ENCODE results near the gene NOP16. TPM values are rescaled to one million over a fixed set of nuclear protein-coding genes. Genes with fewer than 3 reads are reported as not detected.

The NOP16 gene
- total RNA-seq, 1 experiment from 2014 or later: 103 TPM

GRCh38 chr5:176352116-176352878 lies 36.1 kb downstream of the NOP16 start:
- Histone ChIP-seq H3F3A (ENCODE audit: low read length, unreplicated experiment) (no peaks in the 10 kb centered on the region), H3K9ac (ENCODE audit: low read length) (no peak overlapping the region), H3K36me3 (ENCODE audit: low read depth, low read length) (peaks cover 57% of the 10 kb centered on the region), H3K27ac (ENCODE audit: low read length) (no peak overlapping the region), H3K27me3 (ENCODE audit: low read length) (no peaks in the 10 kb centered on the region), H2AFZ (ENCODE audit: low read length) (no peak overlapping the region), H3K4me1 (ENCODE audit: insufficient read depth, low read length) (no peaks in the 10 kb centered on the region), H3K9me2 (replicated peaks; ENCODE audit: low read length) (no peaks in the 10 kb centered on the region), H3K79me2 (ENCODE audit: low read length) (peaks cover 39% of the 10 kb centered on the region), H4K20me1 (ENCODE audit: low read length) (no peaks in the 10 kb centered on the region), H3K4me3 (ENCODE audit: low read length) (no peak overlapping the region), H3K4me2 (ENCODE audit: low read length) (no peak overlapping the region), H3K9me3 (ENCODE audit: low read length) (no peaks in the 10 kb centered on the region)
- no TSS peak for BruUV-seq (replicated peaks)
- intact Hi-C loops (cut with micrococcal nuclease): no loop called here
- ATAC-seq: no peak; the same call in 1 of the 2 replicates
- no peak for DNase-seq
- TF ChIP-seq, protein P1, sequence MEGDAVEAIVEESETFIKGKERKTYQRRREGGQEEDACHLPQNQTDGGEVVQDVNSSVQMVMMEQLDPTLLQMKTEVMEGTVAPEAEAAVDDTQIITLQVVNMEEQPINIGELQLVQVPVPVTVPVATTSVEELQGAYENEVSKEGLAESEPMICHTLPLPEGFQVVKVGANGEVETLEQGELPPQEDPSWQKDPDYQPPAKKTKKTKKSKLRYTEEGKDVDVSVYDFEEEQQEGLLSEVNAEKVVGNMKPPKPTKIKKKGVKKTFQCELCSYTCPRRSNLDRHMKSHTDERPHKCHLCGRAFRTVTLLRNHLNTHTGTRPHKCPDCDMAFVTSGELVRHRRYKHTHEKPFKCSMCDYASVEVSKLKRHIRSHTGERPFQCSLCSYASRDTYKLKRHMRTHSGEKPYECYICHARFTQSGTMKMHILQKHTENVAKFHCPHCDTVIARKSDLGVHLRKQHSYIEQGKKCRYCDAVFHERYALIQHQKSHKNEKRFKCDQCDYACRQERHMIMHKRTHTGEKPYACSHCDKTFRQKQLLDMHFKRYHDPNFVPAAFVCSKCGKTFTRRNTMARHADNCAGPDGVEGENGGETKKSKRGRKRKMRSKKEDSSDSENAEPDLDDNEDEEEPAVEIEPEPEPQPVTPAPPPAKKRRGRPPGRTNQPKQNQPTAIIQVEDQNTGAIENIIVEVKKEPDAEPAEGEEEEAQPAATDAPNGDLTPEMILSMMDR (conservative IDR thresholded peaks at IDR 0.05; ENCODE audit: low read depth, low read length): no peak
- ChIA-PET POLR2A (ENCODE audit: unreplicated experiment) (interaction anchor here (0.7 kb wide), 1 partner anchor 10 kb away, joined by 4 read pairs; no protein-coding TSS in a partner anchor), CTCF (interaction anchor here (0.5 kb wide), 1 partner anchor 237 kb away, joined by 3 read pairs; no protein-coding TSS in a partner anchor)

DNA sequence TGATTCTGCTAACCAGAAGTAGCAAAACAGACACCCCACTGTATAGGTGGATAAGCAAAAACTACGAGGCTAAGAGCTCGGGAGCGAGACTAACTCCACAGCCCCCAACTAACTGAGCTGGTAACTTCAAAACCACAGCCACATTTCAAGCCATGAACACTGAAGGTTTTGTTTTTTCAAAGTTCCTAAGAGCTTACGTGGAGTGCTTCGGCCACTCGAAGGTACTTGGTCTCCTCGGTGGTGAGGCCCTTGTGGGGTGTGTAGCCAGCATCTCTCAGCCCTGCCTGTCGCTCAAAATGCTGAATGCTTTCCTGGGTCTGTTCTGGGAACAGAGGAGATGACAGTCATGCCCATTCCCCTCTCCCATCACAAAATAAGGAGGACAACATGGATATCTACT lies 38.0 kb downstream of the NOP16 start:
- Histone ChIP-seq H3K4me3 (ENCODE audit: low read length) (no peak overlapping the region), H3K27me3 (ENCODE audit: low read length) (no peaks in the 10 kb centered on the region), H3K4me2 (ENCODE audit: low read length) (no peak overlapping the region), H3K36me3 (ENCODE audit: low read depth, low read length) (peaks cover 69% of the 10 kb centered on the region), H3K9ac (ENCODE audit: low read length) (no peak overlapping the region), H3K79me2 (ENCODE audit: low read length) (peaks cover 21% of the 10 kb centered on the region), H4K20me1 (ENCODE audit: low read length) (no peaks in the 10 kb centered on the region), H3K27ac (ENCODE audit: low read length) (no peak overlapping the region), H3K9me2 (replicated peaks; ENCODE audit: low read length) (no peaks in the 10 kb centered on the region), H3F3A (ENCODE audit: low read length, unreplicated experiment) (no peaks in the 10 kb centered on the region), H3K9me3 (ENCODE audit: low read length) (no peaks in the 10 kb centered on the region), H3K4me1 (ENCODE audit: insufficient read depth, low read length) (no peaks in the 10 kb centered on the region), H2AFZ (ENCODE audit: low read length) (no peak overlapping the region)
- BruUV-seq (replicated peaks): no TSS peak
- intact Hi-C loops (cut with micrococcal nuclease): no loop called here
- DNase-seq (no peak), ATAC-seq (no peak)
- POLR2A ChIA-PET (ENCODE audit: unreplicated experiment): no interaction called here
- CTCF ChIA-PET: no interaction called here
- TF ChIP-seq EZH2phosphoT487 (IDR thresholded peaks at IDR 0.05; ENCODE audit: borderline replicate concordance, low read length) (no peak), EZH2 (IDR thresholded peaks at IDR 0.05; ENCODE audit: low read length, unreplicated experiment) (no peak)
- TF ChIP-seq, protein P1 (conservative IDR thresholded peaks at IDR 0.05; ENCODE audit: low read depth, low read length): no peak

GRCh38 chr5:176342766-176343458 lies 45.5 kb downstream of the NOP16 start:
- TF ChIP-seq, protein P1 (conservative IDR thresholded peaks at IDR 0.05; ENCODE audit: low read depth, low read length): no peak
- TF ChIP-seq EZH2 (IDR thresholded peaks at IDR 0.05; ENCODE audit: low read length, unreplicated experiment) (no peak), EZH2phosphoT487 (IDR thresholded peaks at IDR 0.05; ENCODE audit: borderline replicate concordance, low read length) (no peak)
- Histone ChIP-seq H3K9me3 (ENCODE audit: low read length) (no peaks in the 10 kb centered on the region), H3F3A (ENCODE audit: low read length, unreplicated experiment) (no peaks in the 10 kb centered on the region), H3K4me3 (ENCODE audit: low read length) (no peak overlapping the region), H3K27me3 (ENCODE audit: low read length) (no peaks in the 10 kb centered on the region), H3K9ac (ENCODE audit: low read length) (no peak overlapping the region), H3K4me1 (ENCODE audit: insufficient read depth, low read length) (no peaks in the 10 kb centered on the region), H3K9me2 (replicated peaks; ENCODE audit: low read length) (no peaks in the 10 kb centered on the region), H3K27ac (ENCODE audit: low read length) (no peak overlapping the region), H2AFZ (ENCODE audit: low read length) (no peak overlapping the region), H3K79me2 (ENCODE audit: low read length) (no peaks in the 10 kb centered on the region), H4K20me1 (ENCODE audit: low read length) (no peaks in the 10 kb centered on the region), H3K36me3 (ENCODE audit: low read depth, low read length) (peaks cover 23% of the 10 kb centered on the region; the same call in 1 of the 2 replicates), H3K4me2 (ENCODE audit: low read length) (no peak overlapping the region)
- ChIA-PET CTCF (no interaction called here), POLR2A (ENCODE audit: unreplicated experiment) (no interaction called here)
- intact Hi-C loops (cut with micrococcal nuclease): no loop called here
- DNase-seq: no peak
- no peak for ATAC-seq
- BruUV-seq (replicated peaks): no TSS peak

All from PC-3 (cell line).